Measurements from ENCODE around the gene PLEKHH3.

PLEKHH3 gene

GRCh38 chr17:42676424-42677011 lies at the start of gene PLEKHH3:
TSS of gene PLEKHH3 (minus strand) at chr17:42676994. CDS start at chr17:42676563, 431 bp downstream.
- peak; percentile 49; the same call in 1 of the 2 replicates for TF ChIP-seq TAF1 (IDR thresholded peaks at IDR 0.05; ENCODE audit: low read depth)
- TF ChIP-seq NFIC (IDR thresholded peaks at IDR 0.05) = no peak; the same call in 1 of the 2 replicates
- TF ChIP-seq YY1 (IDR thresholded peaks at IDR 0.05; ENCODE audit: low read depth) = peak; percentile 4; the same call in 1 of the 2 replicates
- TF ChIP-seq USF1 (IDR thresholded peaks at IDR 0.05) = no peak
- no peak for TF ChIP-seq TEAD4 (IDR thresholded peaks at IDR 0.05)
- TF ChIP-seq ZBTB7A (IDR thresholded peaks at IDR 0.05; ENCODE audit: low read depth) = peak; percentile 95

GRCh38 chr17:42725143-42725542 lies 48.3 kb upstream of the PLEKHH3 start:
- TF ChIP-seq NFIC (IDR thresholded peaks at IDR 0.05) (no peak), EP300 (IDR thresholded peaks at IDR 0.05; ENCODE audit: borderline replicate concordance) (no peak), YY1 (IDR thresholded peaks at IDR 0.05; ENCODE audit: low read depth) (no peak), CEBPB (IDR thresholded peaks at IDR 0.05) (0 out of 2 replicates have a peak, but pooled peaks have one; percentile 19)

- TF ChIP-seq EGR1 (IDR thresholded peaks at IDR 0.05) (no peak), TAF1 (IDR thresholded peaks at IDR 0.05; ENCODE audit: low read depth) (no peak), TEAD4 (IDR thresholded peaks at IDR 0.05) (no peak), MAX (IDR thresholded peaks at IDR 0.05) (no peak), REST (IDR thresholded peaks at IDR 0.05; ENCODE audit: low read depth) (no peak), FOXM1 (IDR thresholded peaks at IDR 0.05; ENCODE audit: borderline replicate concordance, low read depth) (no peak), USF1 (IDR thresholded peaks at IDR 0.05) (no peak), TCF12 (IDR thresholded peaks at IDR 0.05; ENCODE audit: low read depth) (no peak), CEBPB (IDR thresholded peaks at IDR 0.05) (no peak), YY1 (IDR thresholded peaks at IDR 0.05; ENCODE audit: low read depth) (no peak), RAD21 (IDR thresholded peaks at IDR 0.05; ENCODE audit: low read depth) (no peak), NFIC (IDR thresholded peaks at IDR 0.05) (no peak), ZBTB7A (IDR thresholded peaks at IDR 0.05; ENCODE audit: low read depth) (no peak), CREB1 (IDR thresholded peaks at IDR 0.05; ENCODE audit: low read depth) (no peak), EP300 (IDR thresholded peaks at IDR 0.05; ENCODE audit: borderline replicate concordance) (no peak)
Observed at GRCh38 chr17:42723636-42724035, 46.8 kb upstream of the PLEKHH3 start.

GRCh38 chr17:42720996-42721583 lies 44.3 kb upstream of the PLEKHH3 start:
- TF ChIP-seq RAD21 (IDR thresholded peaks at IDR 0.05; ENCODE audit: low read depth) = peak; percentile 78
- TF ChIP-seq YY1 (IDR thresholded peaks at IDR 0.05; ENCODE audit: low read depth) = no peak

- TF ChIP-seq MAX (IDR thresholded peaks at IDR 0.05) (no peak), ZBTB7A (IDR thresholded peaks at IDR 0.05; ENCODE audit: low read depth) (no peak), NFIC (IDR thresholded peaks at IDR 0.05) (no peak), YY1 (IDR thresholded peaks at IDR 0.05; ENCODE audit: low read depth) (no peak), USF1 (IDR thresholded peaks at IDR 0.05) (no peak)
Observed at GRCh38 chr17:42709561-42709960, 32.8 kb upstream of the PLEKHH3 start.

GRCh38 chr17:42708588-42708987 lies 31.8 kb upstream of the PLEKHH3 start:
- TF ChIP-seq TCF12 (IDR thresholded peaks at IDR 0.05; ENCODE audit: low read depth) (no peak), USF1 (IDR thresholded peaks at IDR 0.05) (no peak), TAF1 (IDR thresholded peaks at IDR 0.05; ENCODE audit: low read depth) (no peak), CREB1 (IDR thresholded peaks at IDR 0.05; ENCODE audit: low read depth) (no peak), RAD21 (IDR thresholded peaks at IDR 0.05; ENCODE audit: low read depth) (no peak), EP300 (IDR thresholded peaks at IDR 0.05; ENCODE audit: borderline replicate concordance) (no peak), CEBPB (IDR thresholded peaks at IDR 0.05) (no peak), NFIC (IDR thresholded peaks at IDR 0.05) (no peak), ZBTB7A (IDR thresholded peaks at IDR 0.05; ENCODE audit: low read depth) (no peak), FOXM1 (IDR thresholded peaks at IDR 0.05; ENCODE audit: borderline replicate concordance, low read depth) (no peak), TEAD4 (IDR thresholded peaks at IDR 0.05) (no peak), YY1 (IDR thresholded peaks at IDR 0.05; ENCODE audit: low read depth) (no peak), EGR1 (IDR thresholded peaks at IDR 0.05) (no peak), REST (IDR thresholded peaks at IDR 0.05; ENCODE audit: low read depth) (no peak), MAX (IDR thresholded peaks at IDR 0.05) (no peak)

Data from Ishikawa (cell line).